GM19395 (cell line): ENCODE measurements around the gene HOMER3.

Experiments
- ATAC-seq: cut with Tn5 transposase; IDR thresholded peaks from one replicate; pipeline ENCODE4 v1.9.1; 2021; ENCODE audit warnings: mild to moderate bottlenecking, moderate library complexity; ENCODE audit not compliant: unreplicated experiment

Gene HOMER3

DNA sequence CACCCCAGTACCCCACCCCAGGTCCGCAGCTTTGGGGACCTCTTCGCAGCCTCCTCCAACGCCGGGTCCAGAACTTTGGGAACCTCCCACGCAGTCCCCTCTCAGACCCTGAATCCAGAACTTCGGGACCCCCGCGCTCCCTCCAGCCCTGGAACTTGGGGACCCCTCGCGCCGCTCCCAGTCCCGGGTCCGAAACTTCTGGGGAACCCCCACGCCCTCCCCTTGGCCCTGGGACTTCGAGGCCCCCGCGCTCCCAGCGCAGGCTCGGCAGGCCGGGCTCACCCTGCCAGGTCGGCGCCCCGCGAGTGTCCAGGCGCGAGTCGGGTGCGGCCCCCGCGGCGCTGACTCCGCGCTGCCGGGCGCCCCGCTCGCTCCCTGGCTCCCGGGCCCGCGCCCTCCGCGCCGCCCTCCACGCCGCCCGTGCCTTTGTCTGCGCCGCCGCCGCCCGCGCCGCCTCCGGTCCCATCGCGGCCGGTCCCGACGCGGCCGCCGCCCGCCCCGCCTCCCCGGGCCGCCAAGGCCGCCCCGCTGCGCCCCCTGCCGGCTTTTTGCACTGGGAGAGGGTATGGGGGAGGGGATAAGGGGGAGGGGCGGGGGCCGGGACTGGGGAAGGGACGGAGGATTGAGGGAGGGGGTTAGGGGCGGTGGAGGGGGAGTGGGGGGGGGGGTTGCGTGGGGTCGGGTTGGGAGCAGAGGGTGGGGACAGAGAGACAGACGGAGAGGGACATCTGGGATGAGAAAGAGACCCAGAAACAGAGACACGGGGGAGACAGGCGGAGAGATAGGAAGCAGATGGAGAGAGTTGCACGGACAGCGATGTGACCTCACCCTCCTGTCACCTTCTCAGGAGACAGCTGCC is at the start of gene HOMER3:
Gene HOMER3 (minus strand): TSS at position 449 of the 859 bp plus-strand sequence. CDS start 2,235 bp downstream, outside the sequence.
- no peak for ATAC-seq

- ATAC-seq, result no peak
Measured at GRCh38 chr19:18990128-18990708, 49.2 kb upstream of the HOMER3 start.

- no peak for ATAC-seq
Measured at GRCh38 chr19:18989316-18989715, 48.3 kb upstream of the HOMER3 start.

- no peak for ATAC-seq
Measured at GRCh38 chr19:18987456-18987855, 46.4 kb upstream of the HOMER3 start.

DNA sequence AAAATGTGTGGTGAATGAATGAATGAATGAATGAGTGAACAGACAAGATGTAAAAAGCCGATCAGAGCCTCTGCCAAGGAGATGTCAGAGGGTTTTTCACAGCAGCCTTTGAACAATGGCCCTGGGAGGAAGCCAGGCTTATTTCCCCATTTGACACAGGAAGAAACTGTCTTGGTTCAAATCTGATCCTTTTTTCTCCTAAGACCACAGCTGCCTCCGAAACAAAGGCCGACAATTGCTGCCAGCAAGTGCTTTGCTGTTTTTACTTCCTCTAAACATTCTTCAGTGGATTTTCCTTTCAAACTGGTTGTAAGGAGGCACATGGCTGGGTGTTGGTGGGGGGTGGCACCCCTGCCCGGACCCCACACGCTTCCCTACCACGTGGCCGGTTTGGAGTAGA is 44.2 kb upstream of the HOMER3 start:
- ATAC-seq, result no peak

GRCh38 chr19:18984251-18984650 is 43.2 kb upstream of the HOMER3 start:
- ATAC-seq, result no peak

GRCh38 chr19:18982669-18983068 is 41.7 kb upstream of the HOMER3 start:
- no peak for ATAC-seq

DNA sequence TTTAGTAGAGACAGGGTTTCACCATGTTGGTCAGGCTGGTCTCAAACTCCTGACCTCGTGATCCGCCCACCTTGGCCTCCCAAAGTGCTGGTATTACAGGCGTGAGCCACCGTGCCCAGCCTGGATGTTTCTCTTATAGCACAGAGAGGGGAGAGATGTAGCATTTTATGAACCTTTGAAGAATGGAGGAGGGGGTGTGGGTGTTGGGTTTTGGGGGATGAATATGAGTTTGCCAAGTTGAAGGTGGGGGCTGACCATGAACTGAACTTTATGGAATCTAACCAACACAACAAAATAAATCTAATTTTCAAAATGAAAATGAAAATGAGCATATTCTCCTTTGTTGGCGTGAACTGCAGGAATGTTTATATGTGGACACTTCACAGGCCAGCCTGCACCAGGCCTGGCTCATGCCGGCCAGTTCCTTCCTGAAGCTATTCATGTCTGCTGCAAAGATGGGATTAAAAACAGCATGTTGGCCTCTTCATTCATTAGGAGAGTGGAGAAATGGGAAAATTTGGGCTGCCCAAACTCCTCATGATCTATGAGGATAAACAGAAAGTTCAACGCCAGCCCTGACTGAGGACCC is 39.5 kb upstream of the HOMER3 start:
- ATAC-seq, result no peak

- ATAC-seq, result no peak
Measured at GRCh38 chr19:18978616-18979015, 37.6 kb upstream of the HOMER3 start.

- no peak for ATAC-seq
Measured at GRCh38 chr19:18975869-18976268, 34.9 kb upstream of the HOMER3 start.

DNA sequence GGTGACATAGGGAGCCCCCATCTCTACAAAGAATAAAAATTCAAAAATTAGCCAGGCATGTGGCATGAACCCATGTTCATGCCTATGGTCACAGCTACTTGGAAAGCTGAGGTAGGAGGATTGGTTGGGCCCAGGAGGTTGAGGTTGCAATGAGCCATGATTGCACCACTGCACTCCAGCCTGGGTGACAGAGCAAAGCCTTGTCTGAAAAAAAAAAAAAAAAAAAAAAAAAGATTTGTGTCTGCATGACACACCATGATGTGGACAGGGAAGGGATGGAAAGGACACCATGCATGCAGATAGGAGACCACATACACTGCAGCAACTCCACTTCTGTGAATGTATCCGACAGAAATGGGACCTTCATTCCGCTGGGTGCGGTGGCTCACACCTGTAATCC is 34.0 kb upstream of the HOMER3 start:
- ATAC-seq, result no peak

- no peak for ATAC-seq
Measured at GRCh38 chr19:18972851-18973250, 31.8 kb upstream of the HOMER3 start.

GRCh38 chr19:18972301-18972811 is 31.3 kb upstream of the HOMER3 start:
- no peak for ATAC-seq

- no peak for ATAC-seq
Measured at GRCh38 chr19:18969931-18970659, 29.1 kb upstream of the HOMER3 start.

GRCh38 chr19:18967358-18968146 is 26.5 kb upstream of the HOMER3 start:
- ATAC-seq, result no peak

DNA sequence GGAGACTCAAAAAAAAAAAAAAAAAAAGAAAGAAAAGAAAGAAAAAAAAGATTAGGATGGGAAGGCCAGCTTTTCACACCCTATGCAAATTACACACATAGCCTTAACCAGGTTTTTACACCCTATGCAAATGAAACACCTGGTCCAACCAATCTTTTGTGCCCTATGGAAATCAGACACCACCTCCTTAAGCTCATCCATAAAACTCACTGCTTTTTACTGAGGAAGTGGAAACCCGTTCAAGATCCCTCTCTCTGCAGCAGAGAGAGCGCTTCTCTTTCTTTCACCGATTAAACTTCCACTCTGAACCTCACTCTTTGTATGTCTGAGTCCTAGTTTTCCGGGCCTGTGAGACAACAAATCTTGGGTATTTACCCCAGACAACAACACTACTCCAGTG is 25.3 kb upstream of the HOMER3 start:
- no peak for ATAC-seq

DNA sequence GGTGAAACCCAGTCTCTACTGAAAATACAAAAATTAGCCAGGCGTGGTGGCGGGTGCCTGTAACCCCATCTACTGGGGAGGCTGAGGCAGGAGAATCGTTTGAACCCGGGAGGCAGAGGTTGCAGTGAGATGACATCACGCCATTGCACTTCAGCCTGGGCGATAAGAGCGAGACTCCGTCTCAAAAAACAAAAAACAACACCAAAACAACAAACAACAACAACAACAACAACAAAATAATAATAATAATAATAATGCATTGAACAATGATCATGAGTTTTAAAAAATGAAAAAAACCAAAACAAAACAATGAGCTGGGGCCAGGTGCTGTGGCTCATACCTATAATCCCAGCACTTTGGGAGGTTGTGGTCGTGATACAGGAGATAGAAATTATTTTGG is 23.1 kb upstream of the HOMER3 start:
- ATAC-seq, result no peak

DNA sequence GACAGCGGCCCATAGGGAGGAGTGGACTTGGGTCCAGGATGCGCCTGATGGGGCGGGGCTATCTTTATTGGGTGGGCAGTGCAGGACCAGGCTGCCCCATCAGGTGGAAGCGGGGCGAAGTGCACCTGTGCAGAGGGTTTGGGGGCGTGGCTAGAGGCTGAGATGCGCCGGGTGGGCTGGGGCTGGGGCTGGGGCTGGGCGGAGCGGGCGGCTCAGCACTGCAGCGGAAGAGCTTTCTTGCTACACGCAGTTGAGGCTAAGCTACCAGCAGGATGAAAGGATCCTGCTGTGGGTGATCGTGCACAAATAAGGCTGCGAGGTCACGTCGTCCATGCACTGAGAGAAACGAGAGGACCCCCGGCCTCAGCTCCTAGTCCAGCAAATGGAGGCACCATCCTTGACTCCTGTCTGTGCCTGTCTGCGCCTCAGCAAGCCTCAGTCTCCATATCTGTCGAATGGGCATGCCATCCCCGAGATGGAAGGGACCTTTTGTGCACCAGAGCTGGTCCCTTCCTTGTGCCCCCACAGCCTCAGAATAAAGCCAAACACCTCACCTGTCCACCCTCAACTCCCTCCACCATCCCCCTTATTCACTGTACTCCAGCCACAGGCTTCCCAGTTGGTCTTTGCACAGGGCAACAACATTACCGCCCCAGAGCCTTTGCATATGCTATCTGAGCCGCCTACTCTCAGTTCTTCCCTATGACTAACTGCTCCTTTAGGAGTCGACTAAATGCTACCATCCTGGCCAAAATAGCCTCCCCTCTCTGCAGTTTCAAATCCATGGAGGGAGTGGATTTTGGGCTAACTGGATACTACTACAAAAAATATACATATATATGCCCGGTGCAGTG is 21.0 kb upstream of the HOMER3 start:
- ATAC-seq, result no peak

DNA sequence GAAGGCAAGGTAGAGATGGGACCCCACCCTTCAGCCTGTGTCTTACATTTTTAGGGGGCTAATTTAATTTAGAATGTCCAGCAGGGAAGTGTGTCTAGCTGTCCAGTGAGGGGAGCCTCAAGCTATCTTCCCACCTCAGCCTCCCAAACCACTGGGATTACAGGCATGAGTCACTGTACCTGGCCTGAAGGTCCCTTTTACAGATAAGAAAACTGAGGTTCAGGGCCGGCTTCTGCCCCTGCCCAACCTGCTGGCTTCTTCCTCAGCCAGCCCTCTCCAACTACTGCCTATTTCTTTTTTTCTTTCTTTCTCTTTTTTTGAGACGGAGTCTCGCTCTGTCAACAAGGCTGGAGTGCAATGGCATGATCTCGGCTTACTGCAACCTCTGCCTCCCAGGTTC is 19.4 kb upstream of the HOMER3 start:
- no peak for ATAC-seq

- no peak for ATAC-seq
Measured at GRCh38 chr19:18955042-18955441, 14.0 kb upstream of the HOMER3 start.
